HepG2 (cell line): Measurements from ENCODE around the gene TSNAXIP1. TPM values are rescaled to one million over a fixed set of nuclear protein-coding genes. Genes with fewer than 3 reads are reported as not detected.

Experiments
- ARHGAP35 ChIP-seq: sonication (generic); formaldehyde crosslinking; IDR thresholded peaks from 2 replicates; pipeline ENCODE4 v1.9.0; 2022; ENCODE audit warnings: mild to moderate bottlenecking, inconsistent platforms, moderate library complexity, missing genetic modification reagents, borderline replicate concordance
- IRX3 ChIP-seq: sonication (generic); formaldehyde crosslinking; IDR thresholded peaks from 2 replicates; pipeline ENCODE4 v1.8.1; 2023; ENCODE audit warnings: mild to moderate bottlenecking, low read depth, missing genetic modification reagents, borderline replicate concordance
- KAT2B ChIP-seq: fragments of 150-350 bp; IDR thresholded peaks from 2 replicates; pipeline ENCODE4 v1.6.1; 2014; ENCODE audit warnings: low read depth, low read length, borderline replicate concordance
- KDM1A ChIP-seq: IDR thresholded peaks from 2 replicates; pipeline ENCODE4 v1.6.1; 2016; ENCODE audit warnings: missing compliant biosample characterization
- MED8 ChIP-seq: sonication (generic); formaldehyde crosslinking; IDR thresholded peaks from 2 replicates; pipeline ENCODE4 v1.8.1; 2023; ENCODE audit warnings: mild to moderate bottlenecking, missing genetic modification reagents; ENCODE audit not compliant: insufficient replicate concordance
- REPIN1 ChIP-seq: sonication (generic); formaldehyde crosslinking; IDR thresholded peaks from 2 replicates; pipeline ENCODE4 v1.8.0; 2022; ENCODE audit warnings: missing genetic modification reagents, low read depth, mild to moderate bottlenecking, borderline replicate concordance
- SALL1 ChIP-seq: sonication (generic); formaldehyde crosslinking; IDR thresholded peaks from 2 replicates; pipeline ENCODE4 v1.8.0; 2022; ENCODE audit warnings: mild to moderate bottlenecking, missing genetic modification reagents
- U2AF2 ChIP-seq: fragments of 200-400 bp; formaldehyde crosslinking; IDR thresholded peaks from 2 replicates; pipeline ENCODE4 v1.6.1; 2017; ENCODE audit warnings: low read depth, mild to moderate bottlenecking, low read length
- YY1 ChIP-seq: IDR thresholded peaks from 2 replicates; pipeline ENCODE4 v1.6.1; 2011; ENCODE audit warnings: low read length, low read depth, moderate library complexity, mild to moderate bottlenecking; ENCODE audit not compliant: insufficient read depth, insufficient replicate concordance
- ZMYM4 ChIP-seq: sonication (generic); formaldehyde crosslinking; IDR thresholded peaks from 2 replicates; pipeline ENCODE4 v1.8.1; 2023; ENCODE audit warnings: mild to moderate bottlenecking, missing genetic modification reagents
- ZNF607 ChIP-seq: sonication (generic); formaldehyde crosslinking; IDR thresholded peaks from 2 replicates; pipeline ENCODE4 v1.5.1; 2020; ENCODE audit warnings: missing genetic modification reagents, mild to moderate bottlenecking, borderline replicate concordance
- ZNF775 ChIP-seq: sonication (generic); formaldehyde crosslinking; IDR thresholded peaks from 2 replicates; pipeline ENCODE4 v1.4.0; 2020; ENCODE audit warnings: missing genetic modification reagents, mild to moderate bottlenecking, moderate library complexity, borderline replicate concordance
- polyA plus RNA-seq, 8 experiments: library from polyadenylated mRNA; depleted of rRNA in 3 of 8; stranded (reverse) in 7 of 8; unstranded in 1 of 8; fragments of >200 nt; fragmentation: Illumina TruSeq in 4 of 8; extraction: Trizol in 4 of 8; gene quantifications; 2 replicates each; pipeline versions ENCODE4 v1.2.1 to v1.2.3, GENCODE V29; 2011 to 2016; ENCODE audit warnings: low read depth in 4 of 8, missing spikeins in 1 of 8, mixed read lengths in 1 of 8; ENCODE audit not compliant: insufficient read depth in 1 of 8
- total RNA-seq, 5 experiments: library from RNA; depleted of rRNA; stranded (reverse); fragments of >200 nt; fragmentation: Illumina TruSeq; extraction: Trizol; gene quantifications; 2 replicates each; pipeline ENCODE4 v1.2.3, GENCODE V29; 2016; ENCODE audit warnings: low read depth in 1 of 5
- TF ChIP-seq, protein P1 (sequence below): sonication (generic); formaldehyde crosslinking; IDR thresholded peaks from 2 replicates; pipeline ENCODE4 v1.5.0; 2020; ENCODE audit warnings: mild to moderate bottlenecking, missing genetic modification reagents, borderline replicate concordance
- TF ChIP-seq, protein P2 (sequence below): IDR thresholded peaks from 2 replicates; pipeline ENCODE4 v1.6.1; 2016; ENCODE audit warnings: missing compliant biosample characterization, missing genetic modification reagents, borderline replicate concordance
- TF ChIP-seq, protein P3 (sequence below): sonication (generic); formaldehyde crosslinking; IDR thresholded peaks from 2 replicates; pipeline ENCODE4 v1.4.0; 2020; ENCODE audit warnings: mild to moderate bottlenecking, missing genetic modification reagents

The TSNAXIP1 gene
- total and polyA plus RNA-seq, 2 of the 13 experiments (the other 11 are each of a cell fraction or from before 2014, with no cell fraction given), result 0.37 to 0.86 TPM

DNA sequence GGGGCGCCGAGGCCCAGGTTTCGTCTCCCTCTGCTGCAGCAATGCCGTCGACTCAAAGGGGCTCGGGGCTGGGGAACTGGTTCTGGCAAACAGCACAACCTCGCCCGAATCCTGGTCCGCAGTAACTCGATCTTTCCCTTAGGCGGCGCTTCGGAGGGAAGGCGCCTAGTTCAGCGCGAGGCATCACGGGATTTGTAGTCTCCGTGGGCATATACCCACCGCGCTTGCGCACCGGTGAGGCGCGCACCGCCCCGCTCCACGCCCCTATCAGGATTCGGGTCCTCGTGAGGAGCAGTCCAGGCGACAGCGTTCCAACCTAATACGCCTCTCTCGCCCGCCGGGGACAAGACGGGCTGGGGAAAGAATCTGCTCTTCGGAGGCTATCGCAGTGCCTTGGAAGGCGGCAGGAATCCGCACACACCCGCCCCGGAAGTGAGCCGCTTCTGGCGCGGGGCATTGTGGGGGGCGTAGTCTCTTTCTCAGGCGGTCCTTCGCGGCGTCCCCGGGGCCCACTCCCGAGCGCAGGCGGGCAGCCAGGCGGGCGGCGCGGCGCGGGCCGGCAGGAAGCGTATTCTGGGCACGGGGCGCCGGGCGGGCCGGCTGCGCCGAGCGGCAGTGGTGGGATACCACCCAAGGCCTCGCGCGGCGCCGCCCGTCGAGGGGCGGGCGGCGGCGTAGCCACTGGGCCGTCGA lies 35.3 kb downstream of the TSNAXIP1 start, which contains the start of gene THAP11 (continued):
- TF ChIP-seq, protein P1, sequence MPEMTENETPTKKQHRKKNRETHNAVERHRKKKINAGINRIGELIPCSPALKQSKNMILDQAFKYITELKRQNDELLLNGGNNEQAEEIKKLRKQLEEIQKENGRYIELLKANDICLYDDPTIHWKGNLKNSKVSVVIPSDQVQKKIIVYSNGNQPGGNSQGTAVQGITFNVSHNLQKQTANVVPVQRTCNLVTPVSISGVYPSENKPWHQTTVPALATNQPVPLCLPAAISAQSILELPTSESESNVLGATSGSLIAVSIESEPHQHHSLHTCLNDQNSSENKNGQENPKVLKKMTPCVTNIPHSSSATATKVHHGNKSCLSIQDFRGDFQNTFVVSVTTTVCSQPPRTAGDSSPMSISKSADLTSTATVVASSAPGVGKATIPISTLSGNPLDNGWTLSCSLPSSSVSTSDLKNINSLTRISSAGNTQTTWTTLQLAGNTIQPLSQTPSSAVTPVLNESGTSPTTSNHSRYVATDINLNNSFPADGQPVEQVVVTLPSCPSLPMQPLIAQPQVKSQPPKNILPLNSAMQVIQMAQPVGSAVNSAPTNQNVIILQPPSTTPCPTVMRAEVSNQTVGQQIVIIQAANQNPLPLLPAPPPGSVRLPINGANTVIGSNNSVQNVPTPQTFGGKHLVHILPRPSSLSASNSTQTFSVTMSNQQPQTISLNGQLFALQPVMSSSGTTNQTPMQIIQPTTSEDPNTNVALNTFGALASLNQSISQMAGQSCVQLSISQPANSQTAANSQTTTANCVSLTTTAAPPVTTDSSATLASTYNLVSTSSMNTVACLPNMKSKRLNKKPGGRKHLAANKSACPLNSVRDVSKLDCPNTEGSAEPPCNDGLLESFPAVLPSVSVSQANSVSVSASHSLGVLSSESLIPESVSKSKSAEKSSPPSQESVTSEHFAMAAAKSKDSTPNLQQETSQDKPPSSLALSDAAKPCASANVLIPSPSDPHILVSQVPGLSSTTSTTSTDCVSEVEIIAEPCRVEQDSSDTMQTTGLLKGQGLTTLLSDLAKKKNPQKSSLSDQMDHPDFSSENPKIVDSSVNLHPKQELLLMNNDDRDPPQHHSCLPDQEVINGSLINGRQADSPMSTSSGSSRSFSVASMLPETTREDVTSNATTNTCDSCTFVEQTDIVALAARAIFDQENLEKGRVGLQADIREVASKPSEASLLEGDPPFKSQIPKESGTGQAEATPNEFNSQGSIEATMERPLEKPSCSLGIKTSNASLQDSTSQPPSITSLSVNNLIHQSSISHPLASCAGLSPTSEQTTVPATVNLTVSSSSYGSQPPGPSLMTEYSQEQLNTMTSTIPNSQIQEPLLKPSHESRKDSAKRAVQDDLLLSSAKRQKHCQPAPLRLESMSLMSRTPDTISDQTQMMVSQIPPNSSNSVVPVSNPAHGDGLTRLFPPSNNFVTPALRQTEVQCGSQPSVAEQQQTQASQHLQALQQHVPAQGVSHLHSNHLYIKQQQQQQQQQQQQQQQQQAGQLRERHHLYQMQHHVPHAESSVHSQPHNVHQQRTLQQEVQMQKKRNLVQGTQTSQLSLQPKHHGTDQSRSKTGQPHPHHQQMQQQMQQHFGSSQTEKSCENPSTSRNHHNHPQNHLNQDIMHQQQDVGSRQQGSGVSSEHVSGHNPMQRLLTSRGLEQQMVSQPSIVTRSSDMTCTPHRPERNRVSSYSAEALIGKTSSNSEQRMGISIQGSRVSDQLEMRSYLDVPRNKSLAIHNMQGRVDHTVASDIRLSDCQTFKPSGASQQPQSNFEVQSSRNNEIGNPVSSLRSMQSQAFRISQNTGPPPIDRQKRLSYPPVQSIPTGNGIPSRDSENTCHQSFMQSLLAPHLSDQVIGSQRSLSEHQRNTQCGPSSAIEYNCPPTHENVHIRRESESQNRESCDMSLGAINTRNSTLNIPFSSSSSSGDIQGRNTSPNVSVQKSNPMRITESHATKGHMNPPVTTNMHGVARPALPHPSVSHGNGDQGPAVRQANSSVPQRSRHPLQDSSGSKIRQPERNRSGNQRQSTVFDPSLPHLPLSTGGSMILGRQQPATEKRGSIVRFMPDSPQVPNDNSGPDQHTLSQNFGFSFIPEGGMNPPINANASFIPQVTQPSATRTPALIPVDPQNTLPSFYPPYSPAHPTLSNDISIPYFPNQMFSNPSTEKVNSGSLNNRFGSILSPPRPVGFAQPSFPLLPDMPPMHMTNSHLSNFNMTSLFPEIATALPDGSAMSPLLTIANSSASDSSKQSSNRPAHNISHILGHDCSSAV, result peak; percentile 68; the same call in 1 of the 2 replicates
- TF ChIP-seq KAT2B (no peak), IRX3 (CRISPR knock-in tag) (0 out of 2 replicates have a peak, but pooled peaks have one; percentile 6), ZNF607 (CRISPR knock-in tag) (0 out of 2 replicates have a peak, but pooled peaks have one; percentile 17), KDM1A (CRISPR knock-in tag) (no peak), SALL1 (CRISPR knock-in tag) (peak; percentile 60), ZNF775 (CRISPR knock-in tag) (no peak), MED8 (CRISPR knock-in tag) (no peak), YY1 (no peak), U2AF2 (no peak), REPIN1 (CRISPR knock-in tag) (peak; percentile 83; the same call in 1 of the 2 replicates), ZMYM4 (CRISPR knock-in tag) (peak; percentile 67), ARHGAP35 (CRISPR knock-in tag) (peak; percentile 94)
- TF ChIP-seq, protein P2, sequence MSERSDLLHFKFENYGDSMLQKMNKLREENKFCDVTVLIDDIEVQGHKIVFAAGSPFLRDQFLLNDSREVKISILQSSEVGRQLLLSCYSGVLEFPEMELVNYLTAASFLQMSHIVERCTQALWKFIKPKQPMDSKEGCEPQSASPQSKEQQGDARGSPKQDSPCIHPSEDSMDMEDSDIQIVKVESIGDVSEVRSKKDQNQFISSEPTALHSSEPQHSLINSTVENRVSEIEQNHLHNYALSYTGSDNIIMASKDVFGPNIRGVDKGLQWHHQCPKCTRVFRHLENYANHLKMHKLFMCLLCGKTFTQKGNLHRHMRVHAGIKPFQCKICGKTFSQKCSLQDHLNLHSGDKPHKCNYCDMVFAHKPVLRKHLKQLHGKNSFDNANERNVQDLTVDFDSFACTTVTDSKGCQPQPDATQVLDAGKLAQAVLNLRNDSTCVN (CRISPR knock-in tag), result peak; percentile 66; the same call in 1 of the 2 replicates
- TF ChIP-seq, protein P3, sequence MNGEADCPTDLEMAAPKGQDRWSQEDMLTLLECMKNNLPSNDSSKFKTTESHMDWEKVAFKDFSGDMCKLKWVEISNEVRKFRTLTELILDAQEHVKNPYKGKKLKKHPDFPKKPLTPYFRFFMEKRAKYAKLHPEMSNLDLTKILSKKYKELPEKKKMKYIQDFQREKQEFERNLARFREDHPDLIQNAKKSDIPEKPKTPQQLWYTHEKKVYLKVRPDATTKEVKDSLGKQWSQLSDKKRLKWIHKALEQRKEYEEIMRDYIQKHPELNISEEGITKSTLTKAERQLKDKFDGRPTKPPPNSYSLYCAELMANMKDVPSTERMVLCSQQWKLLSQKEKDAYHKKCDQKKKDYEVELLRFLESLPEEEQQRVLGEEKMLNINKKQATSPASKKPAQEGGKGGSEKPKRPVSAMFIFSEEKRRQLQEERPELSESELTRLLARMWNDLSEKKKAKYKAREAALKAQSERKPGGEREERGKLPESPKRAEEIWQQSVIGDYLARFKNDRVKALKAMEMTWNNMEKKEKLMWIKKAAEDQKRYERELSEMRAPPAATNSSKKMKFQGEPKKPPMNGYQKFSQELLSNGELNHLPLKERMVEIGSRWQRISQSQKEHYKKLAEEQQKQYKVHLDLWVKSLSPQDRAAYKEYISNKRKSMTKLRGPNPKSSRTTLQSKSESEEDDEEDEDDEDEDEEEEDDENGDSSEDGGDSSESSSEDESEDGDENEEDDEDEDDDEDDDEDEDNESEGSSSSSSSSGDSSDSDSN (CRISPR knock-in tag), result no peak; the same call in 1 of the 2 replicates
